Measurements from ENCODE around the gene SLC48A1. TPM values are rescaled to one million over a fixed set of nuclear protein-coding genes. Genes with fewer than 3 reads are reported as not detected.

SLC48A1 gene
- total and polyA plus RNA-seq, 3 experiments from 2014 or later: 9.1 to 11.5 (median 10.9) TPM

DNA sequence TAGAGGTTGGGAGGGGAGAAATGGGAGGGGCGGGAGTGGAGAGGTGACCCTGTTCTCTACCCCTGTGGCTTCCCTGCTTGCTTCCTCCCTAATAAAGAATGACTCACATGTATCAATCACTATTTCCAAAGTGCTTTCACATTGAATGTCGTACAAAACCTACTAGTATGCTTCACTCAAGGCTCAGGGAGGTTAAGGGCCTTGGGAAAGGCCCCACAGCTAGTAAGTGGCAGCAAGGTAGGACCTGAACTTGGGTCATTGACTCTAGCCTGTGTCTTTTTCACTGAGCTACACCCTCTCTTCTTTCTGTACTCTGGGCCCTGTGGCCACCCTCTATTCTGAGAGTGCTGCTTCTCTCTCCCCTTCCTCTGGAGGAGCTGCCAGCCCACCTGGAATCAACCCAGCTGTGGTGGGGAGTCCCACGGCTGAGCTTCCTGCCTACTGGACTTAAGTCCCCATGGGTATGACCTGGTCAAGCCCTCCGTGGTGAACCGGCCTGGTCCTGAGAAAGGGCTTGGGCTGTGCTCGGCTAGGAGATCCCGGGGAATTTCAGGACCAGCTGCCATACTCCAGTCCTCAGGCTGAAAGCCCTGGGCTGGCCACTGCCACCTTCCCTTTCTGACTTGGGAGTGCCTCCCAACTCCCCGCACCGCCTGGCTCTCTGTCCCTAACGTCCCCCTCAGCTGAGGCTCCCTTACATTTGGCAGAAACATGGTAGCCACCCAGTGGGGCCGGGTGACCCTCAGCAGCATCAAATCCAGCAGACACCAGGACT, 13.0 kb downstream of the SLC48A1 start:
- ChIA-PET POLR2A (interaction anchor here (0.5 kb wide), 1 partner anchor 1437 kb away, joined by 6 read pairs; no protein-coding TSS in a partner anchor), CTCF (interaction anchor here (0.8 to 13.6 kb wide), 5 partner anchors 20 to 50 kb away, joined by 3 to 170 read pairs (median 3); no protein-coding TSS in a partner anchor)
- H3K4me1 Mint-ChIP-seq: peaks cover 0 to 1% (median 0%) of the 10 kb centered on the region in 3 donors
- no peaks in the 10 kb centered on the region for H3K27me3 Mint-ChIP-seq
- Histone ChIP-seq H3K9me3 (ENCODE audit: low read length) (no peaks in the 10 kb centered on the region), H3K27ac (ENCODE audit: low read depth, low read length) (no peak overlapping the region), H3K4me3 (ENCODE audit: low read length) (no peak overlapping the region), H3K36me3 (ENCODE audit: insufficient read depth, low read length) (peaks cover 53% of the 10 kb centered on the region), H3K4me1 (ENCODE audit: insufficient read depth, low read length) (no peaks in the 10 kb centered on the region), H3K27me3 (ENCODE audit: insufficient read depth, low read length, poor library complexity, severe bottlenecking) (no peaks in the 10 kb centered on the region)
- H3K27ac Mint-ChIP-seq: peak overlapping the region in 3 of 8 donors; percentile 29 to 38 (median 32)
- H3K36me3 Mint-ChIP-seq: peaks cover 0 to 84% (median 14%) of the 10 kb centered on the region in 3 donors
- H3K4me3 Mint-ChIP-seq: no peak overlapping the region
- DNase-seq: no peak
- no peaks in the 10 kb centered on the region for H3K9me3 Mint-ChIP-seq

- H3K36me3 ChIP-seq (ENCODE audit: insufficient read depth, low read length): peaks cover 53% of the 10 kb centered on the region
- H3K4me1 ChIP-seq (ENCODE audit: insufficient read depth, low read length): no peaks in the 10 kb centered on the region
- POLR2A ChIA-PET: interaction anchor here (0.5 kb wide), 1 partner anchor 1436 kb away, joined by 6 read pairs; no protein-coding TSS in a partner anchor
- DNase-seq: no peak
- CTCF ChIA-PET: interaction anchor here (0.8 to 13.6 kb wide), 4 partner anchors 20 to 50 kb away, joined by 3 to 170 read pairs (median 4); no protein-coding TSS in a partner anchor
- Mint-ChIP-seq H3K9me3 (no peaks in the 10 kb centered on the region), H3K36me3 (peaks cover 0 to 89% (median 14%) of the 10 kb centered on the region in 3 donors), H3K27ac (peak overlapping the region in 4 of 8 donors; percentile 12 to 80 (median 17)), H3K4me3 (no peak overlapping the region), H3K4me1 (peaks cover 0 to 1% (median 0%) of the 10 kb centered on the region in 3 donors), H3K27me3 (no peaks in the 10 kb centered on the region)
- H3K27me3 ChIP-seq (ENCODE audit: insufficient read depth, low read length, poor library complexity, severe bottlenecking): no peaks in the 10 kb centered on the region
- H3K9me3 ChIP-seq (ENCODE audit: low read length): no peaks in the 10 kb centered on the region
- H3K27ac ChIP-seq (ENCODE audit: low read depth, low read length): no peak overlapping the region
- H3K4me3 ChIP-seq (ENCODE audit: low read length): no peak overlapping the region
These were observed 13.7 kb downstream of the SLC48A1 start for GRCh38 chr12:47786662-47787280.

- no peak overlapping the region for H3K4me3 ChIP-seq (ENCODE audit: low read length)
- no peaks in the 10 kb centered on the region for H3K27me3 Mint-ChIP-seq
- peaks cover 0 to 1% (median 0%) of the 10 kb centered on the region in 3 donors for H3K4me1 Mint-ChIP-seq
- ChIA-PET CTCF (interaction anchor here (1.4 to 13.6 kb wide), 2 partner anchors 10 to 49 kb away, joined by 3 to 170 read pairs; no protein-coding TSS in a partner anchor), POLR2A (no interaction called here)
- no peak for DNase-seq
- no peaks in the 10 kb centered on the region for H3K9me3 ChIP-seq (ENCODE audit: low read length)
- peaks cover 0 to 95% (median 14%) of the 10 kb centered on the region in 3 donors for H3K36me3 Mint-ChIP-seq
- peaks cover 60% of the 10 kb centered on the region for H3K36me3 ChIP-seq (ENCODE audit: insufficient read depth, low read length)
- H3K27me3 ChIP-seq (ENCODE audit: insufficient read depth, low read length, poor library complexity, severe bottlenecking): no peaks in the 10 kb centered on the region
- no peak overlapping the region for H3K27ac ChIP-seq (ENCODE audit: low read depth, low read length)
- no peak overlapping the region for H3K4me3 Mint-ChIP-seq
- H3K4me1 ChIP-seq (ENCODE audit: insufficient read depth, low read length): no peaks in the 10 kb centered on the region
- peak overlapping the region in 5 of 8 donors; percentile 7 to 70 (median 37) for H3K27ac Mint-ChIP-seq
- H3K9me3 Mint-ChIP-seq: no peaks in the 10 kb centered on the region
These were observed 14.7 kb downstream of the SLC48A1 start for GRCh38 chr12:47787596-47788319.

- DNase-seq: no peak
- no peaks in the 10 kb centered on the region for H3K27me3 ChIP-seq (ENCODE audit: insufficient read depth, low read length, poor library complexity, severe bottlenecking)
- H3K9me3 ChIP-seq (ENCODE audit: low read length): no peaks in the 10 kb centered on the region
- Mint-ChIP-seq H3K36me3 (peaks cover 3 to 95% (median 17%) of the 10 kb centered on the region in 3 donors), H3K4me1 (peaks cover 0 to 1% (median 0%) of the 10 kb centered on the region in 3 donors), H3K27me3 (no peaks in the 10 kb centered on the region), H3K9me3 (no peaks in the 10 kb centered on the region), H3K27ac (peak overlapping the region in 1 of 8 donors; percentile 17), H3K4me3 (no peak overlapping the region)
- POLR2A ChIA-PET: no interaction called here
- H3K4me1 ChIP-seq (ENCODE audit: insufficient read depth, low read length): no peaks in the 10 kb centered on the region
- CTCF ChIA-PET: interaction anchor here (0.8 to 13.6 kb wide), 7 partner anchors 8 to 47 kb away, joined by 3 to 170 read pairs (median 3); no protein-coding TSS in a partner anchor
- H3K4me3 ChIP-seq (ENCODE audit: low read length): no peak overlapping the region
- no peak overlapping the region for H3K27ac ChIP-seq (ENCODE audit: low read depth, low read length)
- peaks cover 70% of the 10 kb centered on the region for H3K36me3 ChIP-seq (ENCODE audit: insufficient read depth, low read length)
These were observed 16.1 kb downstream of the SLC48A1 start for GRCh38 chr12:47789141-47789540.

DNA sequence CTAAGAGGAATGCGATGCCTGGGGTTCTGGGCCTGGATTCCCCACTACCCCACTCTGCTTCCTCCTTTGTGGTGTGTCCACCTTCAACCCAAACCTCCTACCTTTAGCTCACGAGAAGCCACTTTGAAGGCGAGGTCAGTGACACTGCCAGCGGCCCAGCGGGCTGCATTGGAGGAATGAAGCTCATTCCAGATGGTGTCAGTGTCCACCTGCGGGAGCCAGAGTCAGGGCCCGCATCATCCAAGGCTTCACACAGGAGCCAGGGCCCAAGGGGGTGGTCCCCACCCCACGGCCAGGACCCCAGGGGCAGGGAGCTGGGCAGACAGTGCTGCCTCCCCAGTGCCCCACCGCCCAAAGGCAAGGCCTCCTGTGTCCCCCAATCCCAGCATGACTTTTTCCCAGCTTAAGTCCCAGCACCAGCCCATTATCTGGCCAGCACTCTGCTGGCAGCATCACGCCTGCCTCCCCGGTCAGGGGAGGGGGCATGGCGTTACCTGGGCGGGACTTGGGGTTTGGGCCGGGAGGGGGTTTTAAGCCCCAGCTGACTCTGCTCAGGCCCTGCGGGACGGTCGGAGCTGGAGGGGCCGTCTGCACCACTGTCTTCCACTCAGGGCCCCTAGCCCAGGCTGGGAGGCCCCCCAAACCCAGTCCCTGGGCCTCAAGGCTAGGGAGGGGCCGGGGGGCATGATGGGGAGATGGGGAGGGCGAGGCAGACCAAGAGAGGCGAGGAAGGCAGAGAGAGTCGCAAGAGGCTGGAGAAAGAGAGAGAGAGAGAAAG, 16.9 kb downstream of the SLC48A1 start:
- no peak overlapping the region for H3K27ac ChIP-seq (ENCODE audit: low read depth, low read length)
- Mint-ChIP-seq H3K4me1 (peaks cover 0 to 1% (median 0%) of the 10 kb centered on the region in 3 donors), H3K27ac (peak overlapping the region in 3 of 8 donors; percentile 17 to 38 (median 33)), H3K36me3 (peaks cover 3 to 92% (median 17%) of the 10 kb centered on the region in 3 donors), H3K9me3 (no peaks in the 10 kb centered on the region), H3K27me3 (no peaks in the 10 kb centered on the region), H3K4me3 (no peak overlapping the region)
- H3K27me3 ChIP-seq (ENCODE audit: insufficient read depth, low read length, poor library complexity, severe bottlenecking): no peaks in the 10 kb centered on the region
- ChIA-PET CTCF (interaction anchor here (0.8 to 13.6 kb wide), 6 partner anchors 18 to 47 kb away, joined by 3 to 170 read pairs (median 4); no protein-coding TSS in a partner anchor), POLR2A (no interaction called here)
- H3K4me1 ChIP-seq (ENCODE audit: insufficient read depth, low read length): no peaks in the 10 kb centered on the region
- no peak for DNase-seq
- no peak overlapping the region for H3K4me3 ChIP-seq (ENCODE audit: low read length)
- H3K9me3 ChIP-seq (ENCODE audit: low read length): no peaks in the 10 kb centered on the region
- H3K36me3 ChIP-seq (ENCODE audit: insufficient read depth, low read length): peaks cover 77% of the 10 kb centered on the region

- H3K36me3 Mint-ChIP-seq: peaks cover 3 to 92% (median 17%) of the 10 kb centered on the region in 3 donors
- Histone ChIP-seq H3K27me3 (ENCODE audit: insufficient read depth, low read length, poor library complexity, severe bottlenecking) (no peaks in the 10 kb centered on the region), H3K9me3 (ENCODE audit: low read length) (no peaks in the 10 kb centered on the region), H3K4me1 (ENCODE audit: insufficient read depth, low read length) (no peaks in the 10 kb centered on the region), H3K36me3 (ENCODE audit: insufficient read depth, low read length) (peaks cover 76% of the 10 kb centered on the region), H3K4me3 (ENCODE audit: low read length) (no peak overlapping the region), H3K27ac (ENCODE audit: low read depth, low read length) (no peak overlapping the region)
- H3K4me1 Mint-ChIP-seq: peaks cover 0 to 1% (median 0%) of the 10 kb centered on the region in 3 donors
- ChIA-PET POLR2A (no interaction called here), CTCF (interaction anchor here (1.2 to 13.6 kb wide), 4 partner anchors 24 to 48 kb away, joined by 3 to 170 read pairs (median 7); no protein-coding TSS in a partner anchor)
- peak overlapping the region in 2 of 8 donors; percentile 61 to 77 for H3K27ac Mint-ChIP-seq
- H3K9me3 Mint-ChIP-seq: no peaks in the 10 kb centered on the region
- no peak for DNase-seq
- H3K4me3 Mint-ChIP-seq: no peak overlapping the region
- H3K27me3 Mint-ChIP-seq: no peaks in the 10 kb centered on the region
These were observed 17.8 kb downstream of the SLC48A1 start for GRCh38 chr12:47790676-47791350.
